GM20000 (cell line): ENCODE measurements around the gene PCNX3.

Source experiments
- DNase-seq: peaks from one replicate; pipeline ENCODE4 v3.0.0; 2012; ENCODE audit warnings: low spot score
- CTCF ChIP-seq: IDR thresholded peaks from 2 replicates; pipeline ENCODE4 v1.5.1; 2012; ENCODE audit warnings: mild to moderate bottlenecking, control low read depth; ENCODE audit errors: extremely low read depth, missing control alignments

PCNX3 gene

DNA sequence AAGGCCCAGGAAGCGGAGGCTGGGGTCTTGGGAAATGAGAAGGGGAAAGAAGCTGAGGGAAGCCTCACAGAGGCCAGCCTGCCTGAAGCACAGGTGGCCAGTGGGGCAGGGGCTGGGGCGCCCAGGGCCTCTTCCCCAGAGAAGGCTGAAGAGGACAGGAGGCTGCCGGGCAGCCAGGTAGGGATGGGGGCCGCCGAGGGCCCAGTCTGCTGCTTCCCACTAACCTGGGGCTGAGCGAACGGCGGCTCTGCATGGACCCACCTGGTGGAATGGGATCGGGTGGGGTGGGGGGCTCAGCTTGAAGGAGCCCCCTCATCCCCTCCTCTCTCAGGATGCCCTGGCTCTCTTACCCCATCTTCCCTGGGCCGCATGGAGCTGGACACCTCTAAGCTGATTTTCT lies 32.0 kb upstream of the PCNX3 start:
- TF ChIP-seq CTCF: no peak
- no peak for DNase-seq

- no peak for TF ChIP-seq CTCF
- DNase-seq: no peak
Observed at GRCh38 chr11:65584106-65584505, 31.5 kb upstream of the PCNX3 start.

DNA sequence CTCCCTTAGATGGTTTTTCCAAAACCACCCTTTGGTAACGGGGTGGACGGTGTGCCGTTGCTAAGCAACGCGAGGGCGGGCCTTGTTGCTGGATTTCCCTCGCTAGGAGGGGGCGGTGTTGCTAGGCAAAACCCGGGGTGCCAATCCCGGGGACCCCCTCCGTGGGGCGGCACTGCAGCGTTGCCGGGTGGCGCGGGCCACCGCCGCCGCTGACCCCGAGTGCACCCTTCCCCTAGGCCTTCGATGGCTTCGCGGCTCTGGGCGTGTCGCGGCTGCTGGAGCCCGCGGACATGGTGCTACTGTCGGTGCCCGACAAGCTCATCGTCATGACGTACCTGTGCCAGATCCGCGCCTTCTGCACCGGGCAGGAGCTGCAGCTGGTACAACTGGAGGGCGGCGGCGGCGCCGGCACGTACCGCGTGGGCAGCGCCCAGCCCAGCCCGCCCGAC lies 30.8 kb upstream of the PCNX3 start:
- DNase-seq: no peak
- TF ChIP-seq CTCF: no peak

DNA sequence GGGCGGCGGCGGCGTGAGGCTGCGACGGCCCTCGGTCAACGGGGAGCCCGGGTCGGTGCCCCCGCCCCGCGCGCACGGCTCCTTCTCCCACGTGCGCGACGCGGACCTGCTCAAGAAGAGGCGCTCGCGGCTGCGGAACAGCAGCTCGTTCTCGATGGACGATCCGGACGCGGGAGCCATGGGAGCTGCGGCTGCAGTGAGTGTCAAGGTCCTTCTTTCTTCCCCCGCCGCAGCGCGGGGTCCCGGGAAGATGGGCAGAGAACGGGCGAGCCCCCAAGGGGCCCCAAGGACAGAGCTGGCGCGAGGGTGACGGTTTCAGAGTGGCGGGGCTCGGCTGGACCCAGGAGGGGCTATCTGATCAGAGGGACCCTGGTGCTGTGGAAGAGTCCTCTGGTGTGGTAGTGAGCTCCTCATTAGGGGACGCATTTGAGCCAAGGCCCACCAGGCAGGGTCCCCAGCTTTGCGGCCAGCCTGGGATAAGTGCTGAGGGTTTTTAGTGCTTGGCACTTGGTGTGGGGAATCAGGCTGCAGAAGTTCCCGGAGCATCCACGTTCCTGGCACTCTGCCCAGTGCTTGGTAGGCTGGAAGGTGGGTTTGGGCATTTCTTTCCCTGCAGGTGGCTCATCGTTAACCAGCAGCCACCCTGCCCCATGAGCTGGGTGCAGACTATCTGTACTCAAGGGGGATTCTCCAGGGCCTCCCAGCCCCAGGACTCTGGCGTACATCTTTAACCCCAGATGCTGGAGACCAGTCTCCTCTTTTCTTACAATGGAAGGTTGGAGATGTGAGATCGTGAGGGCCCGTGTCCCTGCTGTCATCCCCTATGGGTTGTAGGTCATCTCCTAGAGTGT lies 30.0 kb upstream of the PCNX3 start:
- no peak for DNase-seq
- TF ChIP-seq CTCF: no peak

- DNase-seq: no peak
Observed at GRCh38 chr11:65586247-65586630, 29.3 kb upstream of the PCNX3 start.

DNA sequence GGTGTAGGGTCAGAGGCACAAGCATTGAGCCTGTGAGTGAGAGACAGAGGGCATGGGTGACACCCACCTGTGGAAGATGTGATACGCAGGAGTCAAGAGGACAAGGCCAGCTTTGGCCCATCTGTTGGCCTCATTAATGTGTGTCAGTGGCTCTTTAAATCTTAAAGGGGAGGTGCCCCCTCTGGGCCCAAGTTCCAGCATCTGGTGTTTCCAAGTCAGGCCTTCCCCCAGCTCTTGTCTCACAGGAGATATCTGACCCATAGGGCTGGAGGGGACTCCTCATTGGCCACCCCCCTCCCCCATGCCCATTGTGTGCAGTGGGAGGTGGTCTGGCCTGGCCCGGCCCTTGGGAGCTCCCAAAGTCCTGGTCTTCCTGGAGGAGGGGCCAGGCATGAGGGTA lies 28.9 kb upstream of the PCNX3 start:
- no peak for TF ChIP-seq CTCF
- DNase-seq: no peak

More at GRCh38 chr11:65586247-65586630, 29.3 kb upstream of the PCNX3 start:
- TF ChIP-seq CTCF: no peak

- DNase-seq: peak; percentile 97
- TF ChIP-seq CTCF: peak; percentile 74
Observed at GRCh38 chr11:65588199-65589054, 27.1 kb upstream of the PCNX3 start.
